AG09309 (cell line): Measurements from ENCODE around the gene ZBTB49.

Experiments
- DNase-seq: peaks from one replicate; pipeline ENCODE4 v3.0.0-alpha.2; 2010; ENCODE audit warnings: low read depth
- H3K4me3 ChIP-seq: 2 replicates; pipeline ENCODE4 v1.5.1; 2011; ENCODE audit warnings: mild to moderate bottlenecking, low read depth, low read length, moderate library complexity; ENCODE audit not compliant: control insufficient read depth
- CTCF ChIP-seq: IDR thresholded peaks from 2 replicates; pipeline ENCODE4 v1.5.1; 2011; ENCODE audit warnings: mild to moderate bottlenecking, low read depth, low read length, inconsistent platforms; ENCODE audit not compliant: insufficient read depth, control insufficient read depth; ENCODE audit errors: missing control alignments

The ZBTB49 gene

GRCh38 chr4:4321951-4322688 lies 32.1 kb downstream of the ZBTB49 start:
- H3K4me3 ChIP-seq = no peak overlapping the region
- TF ChIP-seq CTCF = no peak
- DNase-seq = no peak

- no peak for DNase-seq
- no peak for TF ChIP-seq CTCF
Observed at GRCh38 chr4:4323705-4324534, 33.9 kb downstream of the ZBTB49 start.

GRCh38 chr4:4325321-4325720 lies 35.3 kb downstream of the ZBTB49 start:
- no peak for TF ChIP-seq CTCF
- DNase-seq = no peak
- no peak overlapping the region for H3K4me3 ChIP-seq

More at GRCh38 chr4:4323705-4324534, 33.9 kb downstream of the ZBTB49 start:
- no peak overlapping the region for H3K4me3 ChIP-seq

- no peak for DNase-seq
- TF ChIP-seq CTCF = no peak
- H3K4me3 ChIP-seq = no peak overlapping the region
Observed at GRCh38 chr4:4326166-4326565, 36.1 kb downstream of the ZBTB49 start.

- no peak for DNase-seq
- peak; percentile 34 for TF ChIP-seq CTCF
- no peak overlapping the region for H3K4me3 ChIP-seq
Observed at GRCh38 chr4:4327652-4328121, 37.6 kb downstream of the ZBTB49 start.

- no peak for DNase-seq
- TF ChIP-seq CTCF = no peak
- no peak overlapping the region for H3K4me3 ChIP-seq
Observed at GRCh38 chr4:4328206-4328605, 38.2 kb downstream of the ZBTB49 start.
